Glutamatergic neuron (in vitro differentiated cells): Measurements from ENCODE around the gene EMSY. TPM values are rescaled to one million over a fixed set of nuclear protein-coding genes. Genes with fewer than 3 reads are reported as not detected.

Experiments
- DNase-seq: peaks from one replicate; pipeline ENCODE4 v3.0.0; 2022
- H3K27ac Mint-ChIP-seq: one replicate; pipeline ENCODE4 v1.8.0; 2020; ENCODE audit warnings: mild to moderate bottlenecking, mixed read lengths, inconsistent platforms; ENCODE audit not compliant: unreplicated experiment
- H3K27me3 Mint-ChIP-seq: one replicate; pipeline ENCODE4 v1.8.0; 2020; ENCODE audit warnings: mild to moderate bottlenecking, moderate library complexity, mixed read lengths, inconsistent platforms; ENCODE audit not compliant: unreplicated experiment
- H3K36me3 Mint-ChIP-seq: one replicate; pipeline ENCODE4 v1.8.0; 2020; ENCODE audit warnings: mild to moderate bottlenecking, mixed read lengths, inconsistent platforms; ENCODE audit not compliant: unreplicated experiment
- H3K4me1 Mint-ChIP-seq: one replicate; pipeline ENCODE4 v1.8.0; 2020; ENCODE audit warnings: mild to moderate bottlenecking, low read depth, mixed read lengths, inconsistent platforms; ENCODE audit not compliant: unreplicated experiment
- H3K4me3 Mint-ChIP-seq: one replicate; pipeline ENCODE4 v1.8.0; 2020; ENCODE audit warnings: mild to moderate bottlenecking, mixed read lengths, inconsistent platforms; ENCODE audit not compliant: unreplicated experiment
- H3K9me3 Mint-ChIP-seq: one replicate; pipeline ENCODE4 v1.8.0; 2020; ENCODE audit warnings: mild to moderate bottlenecking, moderate library complexity, mixed read lengths, inconsistent platforms; ENCODE audit not compliant: unreplicated experiment
- CTCF ChIP-seq: fragments of 200-600 bp; sonication (generic); IDR thresholded peaks from one replicate; pipeline ENCODE4 v1.5.0; 2021; ENCODE audit not compliant: partially characterized antibody, unreplicated experiment
- total RNA-seq: library from RNA; stranded (reverse); fragmentation: NEBNext Ultra II Directional; extraction: Animal tissue kit (Norgen Biotek cat#: 25700); gene quantifications from one replicate; pipeline ENCODE4 v1.2.1, GENCODE V29; 2021; ENCODE audit not compliant: unreplicated experiment

Gene EMSY
- total RNA-seq, 1 donor from 2014 or later, result 31.4 TPM

GRCh38 chr11:76462317-76462716, 17.5 kb downstream of the EMSY start:
- no peak overlapping the region for H3K27ac Mint-ChIP-seq
- H3K27me3 Mint-ChIP-seq, result no peaks in the 10 kb centered on the region
- no peak overlapping the region for H3K4me3 Mint-ChIP-seq
- no peak for TF ChIP-seq CTCF
- peaks cover 5% of the 10 kb centered on the region for H3K36me3 Mint-ChIP-seq
- H3K4me1 Mint-ChIP-seq, result no peaks in the 10 kb centered on the region
- H3K9me3 Mint-ChIP-seq, result no peaks in the 10 kb centered on the region
- DNase-seq, result no peak

GRCh38 chr11:76465701-76466100, 20.9 kb downstream of the EMSY start:
- no peak for TF ChIP-seq CTCF
- no peak overlapping the region for H3K27ac Mint-ChIP-seq
- no peaks in the 10 kb centered on the region for H3K27me3 Mint-ChIP-seq

GRCh38 chr11:76466666-76467065, 21.8 kb downstream of the EMSY start:
- H3K27me3 Mint-ChIP-seq, result no peaks in the 10 kb centered on the region
- no peak for DNase-seq
- H3K4me1 Mint-ChIP-seq, result no peaks in the 10 kb centered on the region
- peaks cover 5% of the 10 kb centered on the region for H3K36me3 Mint-ChIP-seq
- TF ChIP-seq CTCF, result no peak
- H3K27ac Mint-ChIP-seq, result no peak overlapping the region
- no peak overlapping the region for H3K4me3 Mint-ChIP-seq
- no peaks in the 10 kb centered on the region for H3K9me3 Mint-ChIP-seq

More at GRCh38 chr11:76465701-76466100, 20.9 kb downstream of the EMSY start:
- Mint-ChIP-seq H3K36me3 (peaks cover 5% of the 10 kb centered on the region), H3K9me3 (no peaks in the 10 kb centered on the region), H3K4me1 (no peaks in the 10 kb centered on the region), H3K4me3 (no peak overlapping the region)
- no peak for DNase-seq

GRCh38 chr11:76469141-76469540, 24.3 kb downstream of the EMSY start:
- TF ChIP-seq CTCF, result no peak
- no peak for DNase-seq
- Mint-ChIP-seq H3K9me3 (no peaks in the 10 kb centered on the region), H3K4me3 (no peak overlapping the region), H3K27ac (no peak overlapping the region), H3K4me1 (no peaks in the 10 kb centered on the region), H3K27me3 (no peaks in the 10 kb centered on the region), H3K36me3 (no peaks in the 10 kb centered on the region)

- no peak for TF ChIP-seq CTCF
- no peak for DNase-seq
Observed at GRCh38 chr11:76471382-76471781, 26.6 kb downstream of the EMSY start.

More at GRCh38 chr11:76471382-76471781, 26.6 kb downstream of the EMSY start:
- Mint-ChIP-seq H3K9me3 (no peaks in the 10 kb centered on the region), H3K4me1 (no peaks in the 10 kb centered on the region), H3K36me3 (peaks cover under 1% of the 10 kb centered on the region), H3K4me3 (no peak overlapping the region), H3K27ac (no peak overlapping the region), H3K27me3 (no peaks in the 10 kb centered on the region)
